Caco-2 (cell line): ENCODE results near the gene MUC6. TPM values are rescaled to one million over a fixed set of nuclear protein-coding genes. Genes with fewer than 3 reads are reported as not detected.

Experiments
- BruUV-seq: library from RNA; stranded (reverse); fragments of 400-500 nt; replicated peaks from 2 replicates; lab custom pipeline; 2021; lab: Mats Ljungman, UMichigan
- CTCF ChIA-PET: fragments of 300-600 bp; sonication (Branson Sonifier 250); formaldehyde crosslinking; loops from one replicate; lab custom pipeline; 2022; ENCODE audit warnings: antibody characterized with exemption; lab: Charles Lee
- POLR2A ChIA-PET: fragments of 300-600 bp; sonication (Branson Sonifier 250); formaldehyde crosslinking; loops from one replicate; lab custom pipeline; 2022; ENCODE audit warnings: antibody characterized with exemption; lab: Charles Lee
- DNase-seq, 2 experiments: peaks; one replicate each; pipeline versions ENCODE4 v3.0.0 to v3.0.0-alpha.2; 2020 to 2022
- H3K27me3 ChIP-seq: replicated peaks from 2 replicates; pipeline ENCODE4 v1.6.0; 2011; ENCODE audit warnings: low read length; ENCODE audit not compliant: control insufficient read depth, insufficient read depth
- H3K36me3 ChIP-seq: 2 replicates; pipeline ENCODE4 v1.5.1; 2011; ENCODE audit warnings: low read length; ENCODE audit not compliant: control insufficient read depth, insufficient read depth
- H3K4me1 ChIP-seq: fragments of 250-450 bp; sonication (Bioruptor Pico); 2 replicates; pipeline ENCODE4 v1.5.1; 2020; ENCODE audit warnings: mild to moderate bottlenecking
- H3K4me3 ChIP-seq: 2 replicates; pipeline ENCODE4 v1.5.1; 2011; ENCODE audit warnings: low read depth, mild to moderate bottlenecking, control low read depth, low read length
- H3K9me3 ChIP-seq: fragments of 250-450 bp; sonication (Bioruptor Pico); 2 replicates; pipeline ENCODE4 v1.5.1; 2020; ENCODE audit warnings: mild to moderate bottlenecking, moderate library complexity
- H3K27ac Mint-ChIP-seq: one replicate; pipeline ENCODE4 v1.8.0; 2022; ENCODE audit warnings: mixed read lengths; ENCODE audit not compliant: unreplicated experiment
- H3K27me3 Mint-ChIP-seq: one replicate; pipeline ENCODE4 v1.8.0; 2022; ENCODE audit warnings: mixed read lengths; ENCODE audit not compliant: insufficient read depth, unreplicated experiment
- H3K36me3 Mint-ChIP-seq: one replicate; pipeline ENCODE4 v1.8.0; 2022; ENCODE audit warnings: mild to moderate bottlenecking, mixed read lengths; ENCODE audit not compliant: insufficient read depth, unreplicated experiment
- H3K4me1 Mint-ChIP-seq: one replicate; pipeline ENCODE4 v1.8.0; 2022; ENCODE audit warnings: low read depth, mixed read lengths; ENCODE audit not compliant: unreplicated experiment
- H3K4me3 Mint-ChIP-seq: one replicate; pipeline ENCODE4 v1.8.0; 2022; ENCODE audit warnings: mild to moderate bottlenecking, moderate library complexity, mixed read lengths; ENCODE audit not compliant: unreplicated experiment
- H3K9me3 Mint-ChIP-seq: one replicate; pipeline ENCODE4 v1.8.0; 2022; ENCODE audit warnings: mixed read lengths; ENCODE audit not compliant: unreplicated experiment
- intact Hi-C: fragments of 100-400 bp; cut with micrococcal nuclease; formaldehyde crosslinking; loops from one replicate; pipeline ENCODE4 v1.10.0; 2022; ENCODE audit not compliant: unreplicated experiment
- total RNA-seq: library from RNA; stranded (reverse); gene quantifications from 2 replicates; pipeline ENCODE4 v1.2.3, GENCODE V29; 2022
- TF ChIP-seq, protein P1 (sequence below), 2 experiments: fragments of 200-600 bp in 1 of 2; IDR thresholded peaks; 1 replicate in 1 of 2; 2 replicates in 1 of 2; pipeline versions ENCODE4 v1.5.1 to v1.8.0; 2011 to 2022; ENCODE audit warnings: antibody characterized with exemption in 1 of 2, control low read depth in 1 of 2, inconsistent platforms in 1 of 2, low read depth in 1 of 2, low read length in 1 of 2, mild to moderate bottlenecking in 1 of 2, moderate library complexity in 1 of 2; ENCODE audit not compliant: insufficient read depth in 1 of 2, severe bottlenecking in 1 of 2, unreplicated experiment in 1 of 2

Gene MUC6
- total RNA-seq, 1 experiment from 2014 or later = not detected

DNA sequence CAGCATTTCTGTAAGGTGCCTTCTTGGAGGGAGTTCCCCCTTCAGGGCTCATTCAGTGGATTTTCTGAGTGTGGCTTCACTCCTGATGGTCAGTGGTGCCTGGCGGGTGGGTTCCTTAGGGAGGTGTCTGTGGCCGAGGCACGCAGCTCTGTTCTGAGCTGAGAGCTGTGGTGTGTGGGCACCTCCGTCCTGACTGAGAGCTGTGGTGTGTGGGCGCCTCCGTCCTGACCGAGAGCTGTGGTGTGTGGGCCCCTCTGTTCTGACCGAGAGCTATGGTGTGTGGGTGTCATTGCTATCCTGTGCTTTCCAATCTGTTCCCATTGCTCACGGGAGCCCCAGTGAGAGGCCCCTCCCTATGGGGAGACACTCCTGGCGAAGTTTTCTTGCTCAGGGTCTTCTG is 39.8 kb downstream of the MUC6 start:
- BruUV-seq = no TSS peak
- TF ChIP-seq, protein P1, sequence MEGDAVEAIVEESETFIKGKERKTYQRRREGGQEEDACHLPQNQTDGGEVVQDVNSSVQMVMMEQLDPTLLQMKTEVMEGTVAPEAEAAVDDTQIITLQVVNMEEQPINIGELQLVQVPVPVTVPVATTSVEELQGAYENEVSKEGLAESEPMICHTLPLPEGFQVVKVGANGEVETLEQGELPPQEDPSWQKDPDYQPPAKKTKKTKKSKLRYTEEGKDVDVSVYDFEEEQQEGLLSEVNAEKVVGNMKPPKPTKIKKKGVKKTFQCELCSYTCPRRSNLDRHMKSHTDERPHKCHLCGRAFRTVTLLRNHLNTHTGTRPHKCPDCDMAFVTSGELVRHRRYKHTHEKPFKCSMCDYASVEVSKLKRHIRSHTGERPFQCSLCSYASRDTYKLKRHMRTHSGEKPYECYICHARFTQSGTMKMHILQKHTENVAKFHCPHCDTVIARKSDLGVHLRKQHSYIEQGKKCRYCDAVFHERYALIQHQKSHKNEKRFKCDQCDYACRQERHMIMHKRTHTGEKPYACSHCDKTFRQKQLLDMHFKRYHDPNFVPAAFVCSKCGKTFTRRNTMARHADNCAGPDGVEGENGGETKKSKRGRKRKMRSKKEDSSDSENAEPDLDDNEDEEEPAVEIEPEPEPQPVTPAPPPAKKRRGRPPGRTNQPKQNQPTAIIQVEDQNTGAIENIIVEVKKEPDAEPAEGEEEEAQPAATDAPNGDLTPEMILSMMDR (IDR thresholded peaks at IDR 0.05; ENCODE audit: insufficient read depth in 1 of 2, low read depth in 1 of 2, low read length in 1 of 2, severe bottlenecking in 1 of 2, unreplicated experiment in 1 of 2) = no peak
- POLR2A ChIA-PET = no interaction called here

DNA sequence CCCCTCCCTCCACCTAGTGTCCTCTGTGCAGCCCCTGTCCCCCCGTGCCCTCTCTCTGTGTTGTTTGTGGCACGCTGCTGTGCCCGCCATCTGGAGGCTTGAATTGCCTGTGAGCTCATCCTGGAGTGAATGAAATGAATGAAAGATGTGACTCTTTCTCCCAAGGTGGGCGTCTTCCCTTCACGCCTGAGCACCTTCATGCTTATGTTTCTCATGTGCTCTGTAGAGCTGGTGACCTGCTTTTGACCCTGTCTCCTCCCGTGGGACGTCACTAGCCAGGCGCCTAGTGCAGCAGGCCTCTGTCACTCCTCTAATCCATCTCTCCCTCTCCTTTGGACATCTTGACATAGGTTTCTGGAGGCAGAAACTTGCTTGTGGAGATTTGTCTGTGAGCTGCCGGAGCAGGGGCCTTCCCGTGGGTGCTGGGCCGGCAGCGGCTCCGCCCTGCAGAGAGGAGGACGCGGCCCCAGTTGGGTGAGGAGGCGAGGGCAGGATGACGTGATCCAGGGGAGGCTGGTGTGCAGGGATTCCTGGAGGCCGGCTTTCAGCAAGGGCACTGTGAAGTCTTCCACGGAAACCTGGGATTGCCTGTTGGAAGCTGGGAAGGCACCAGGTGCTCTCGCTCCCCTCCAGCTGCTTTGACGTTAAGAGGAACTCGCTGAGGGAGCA is 40.6 kb downstream of the MUC6 start:
- Histone ChIP-seq H3K27me3 (no peaks in the 10 kb centered on the region), H3K4me1 (no peaks in the 10 kb centered on the region), H3K36me3 (peaks cover 6% of the 10 kb centered on the region), H3K9me3 (no peaks in the 10 kb centered on the region), H3K4me3 (no peak overlapping the region)
- Mint-ChIP-seq H3K4me1 (peaks cover 9% of the 10 kb centered on the region), H3K36me3 (peaks cover 81% of the 10 kb centered on the region), H3K9me3 (no peaks in the 10 kb centered on the region), H3K27ac (peak overlapping the region; percentile 81), H3K4me3 (no peak overlapping the region), H3K27me3 (no peaks in the 10 kb centered on the region)
- no peak for DNase-seq
- ChIA-PET CTCF (interaction anchor here (0.6 kb wide), 1 partner anchor 30 kb away, joined by 3 read pairs; no protein-coding TSS in a partner anchor), POLR2A (no interaction called here)
- BruUV-seq = no TSS peak
- intact Hi-C loops = no loop called here
- TF ChIP-seq, protein P1 (IDR thresholded peaks at IDR 0.05; ENCODE audit: insufficient read depth in 1 of 2, low read depth in 1 of 2, low read length in 1 of 2, severe bottlenecking in 1 of 2, unreplicated experiment in 1 of 2) = no peak

More for the DNA sequence above, 39.8 kb downstream of the MUC6 start:
- Histone ChIP-seq H3K4me1 (no peaks in the 10 kb centered on the region), H3K27me3 (no peaks in the 10 kb centered on the region), H3K4me3 (no peak overlapping the region), H3K9me3 (no peaks in the 10 kb centered on the region), H3K36me3 (peaks cover 7% of the 10 kb centered on the region)
- intact Hi-C loops = no loop called here
- H3K9me3 Mint-ChIP-seq = no peaks in the 10 kb centered on the region
- peaks cover 13% of the 10 kb centered on the region for H3K4me1 Mint-ChIP-seq
- H3K27me3 Mint-ChIP-seq = no peaks in the 10 kb centered on the region
- H3K36me3 Mint-ChIP-seq = peaks cover 81% of the 10 kb centered on the region
- no peak overlapping the region for H3K4me3 Mint-ChIP-seq
- CTCF ChIA-PET = no interaction called here
- no peak for DNase-seq
- no peak overlapping the region for H3K27ac Mint-ChIP-seq

DNA sequence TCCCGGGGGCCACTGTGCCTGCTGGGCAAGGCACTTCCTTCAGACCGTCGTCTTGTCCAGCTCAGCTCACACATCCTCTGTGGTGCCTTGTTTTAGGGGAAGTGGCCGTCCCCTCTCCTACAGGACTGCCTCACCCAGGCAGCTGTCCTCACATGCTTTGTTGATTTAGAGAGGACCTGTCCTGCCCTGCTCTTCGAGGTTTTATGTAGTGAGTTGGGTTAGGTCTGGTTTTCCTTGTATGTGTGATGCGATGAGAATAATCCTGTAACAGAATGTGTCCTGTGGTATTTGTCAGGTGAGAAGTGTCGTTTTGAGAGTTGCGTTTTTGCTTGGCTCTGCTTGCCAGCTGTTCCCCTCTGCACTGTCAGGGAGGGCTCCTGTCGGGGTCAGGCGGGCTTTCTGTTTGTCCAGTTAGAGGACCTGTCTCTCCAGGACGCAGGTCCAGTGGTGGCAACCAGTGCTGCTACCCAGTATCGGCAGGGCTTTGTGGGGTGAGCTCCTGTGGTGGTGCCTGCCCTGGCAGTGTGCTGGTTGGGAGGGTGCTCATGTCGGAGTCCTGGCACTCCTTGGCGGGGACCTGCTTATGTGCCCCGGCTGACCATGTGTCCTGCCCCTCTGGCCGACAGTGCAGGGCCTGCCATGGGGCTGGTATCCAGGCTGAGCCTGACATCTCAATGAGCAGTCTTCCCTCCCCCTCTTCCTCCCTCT is 41.3 kb downstream of the MUC6 start:
- Mint-ChIP-seq H3K4me3 (no peak overlapping the region), H3K27ac (peak overlapping the region; percentile 81), H3K4me1 (peaks cover 7% of the 10 kb centered on the region), H3K27me3 (no peaks in the 10 kb centered on the region), H3K36me3 (peaks cover 77% of the 10 kb centered on the region), H3K9me3 (no peaks in the 10 kb centered on the region)
- no peaks in the 10 kb centered on the region for H3K9me3 ChIP-seq
- CTCF ChIA-PET = interaction anchor here (0.6 kb wide), 1 partner anchor 31 kb away, joined by 3 read pairs; no protein-coding TSS in a partner anchor
- intact Hi-C loops = no loop called here
- DNase-seq = no peak
- POLR2A ChIA-PET = no interaction called here
- TF ChIP-seq, protein P1 (IDR thresholded peaks at IDR 0.05; ENCODE audit: insufficient read depth in 1 of 2, low read depth in 1 of 2, low read length in 1 of 2, severe bottlenecking in 1 of 2, unreplicated experiment in 1 of 2) = no peak
- H3K4me3 ChIP-seq = no peak overlapping the region
- no peaks in the 10 kb centered on the region for H3K4me1 ChIP-seq
- no TSS peak for BruUV-seq
- peaks cover 6% of the 10 kb centered on the region for H3K36me3 ChIP-seq
- no peaks in the 10 kb centered on the region for H3K27me3 ChIP-seq
